Ammon's horn (tissue), 1 donor: ENCODE measurements around the gene ULK4.
"Not testable (repeated sequence)": the region's sequence is repeated elsewhere in the genome, so short reads cannot be mapped to it uniquely, and the experiment has no call there.

ENCODE experiments used
- DNase-seq: peaks from one replicate; pipeline ENCODE4 v3.0.0-alpha.2; 2016; ENCODE audit warnings: low spot score

ULK4 gene

GRCh38 chr3:41647730-41648129 is 314.2 kb downstream of the ULK4 start:
- not testable (repeated sequence) for DNase-seq

- DNase-seq = no peak
Observed at GRCh38 chr3:41640076-41640475, 321.8 kb downstream of the ULK4 start.

GRCh38 chr3:41638381-41638780 is 323.5 kb downstream of the ULK4 start:
- no peak for DNase-seq

- no peak for DNase-seq
Observed at GRCh38 chr3:41632700-41633099, 329.2 kb downstream of the ULK4 start.

GRCh38 chr3:41630708-41631107 is 331.2 kb downstream of the ULK4 start:
- no peak for DNase-seq

- no peak for DNase-seq
Observed at GRCh38 chr3:41629986-41630385, 331.9 kb downstream of the ULK4 start.

- no peak for DNase-seq
Observed at GRCh38 chr3:41629072-41629471, 332.8 kb downstream of the ULK4 start.

- DNase-seq = no peak
Observed at GRCh38 chr3:41627477-41628087, 334.3 kb downstream of the ULK4 start.

- no peak for DNase-seq
Observed at GRCh38 chr3:41612853-41613252, 349.1 kb downstream of the ULK4 start.

GRCh38 chr3:41611008-41611407 is 350.9 kb downstream of the ULK4 start:
- no peak for DNase-seq

GRCh38 chr3:41608347-41608746 is 353.6 kb downstream of the ULK4 start:
- DNase-seq = no peak

GRCh38 chr3:41603807-41604206 is 358.1 kb downstream of the ULK4 start:
- no peak for DNase-seq

- no peak for DNase-seq
Observed at GRCh38 chr3:41602121-41602520, 359.8 kb downstream of the ULK4 start.

GRCh38 chr3:41601404-41601987 is 360.4 kb downstream of the ULK4 start:
- DNase-seq = no peak

- DNase-seq = no peak
Observed at GRCh38 chr3:41600616-41601015, 361.3 kb downstream of the ULK4 start.

GRCh38 chr3:41599127-41599484 is 362.8 kb downstream of the ULK4 start:
- no peak for DNase-seq

- no peak for DNase-seq
Observed at GRCh38 chr3:41598402-41599126, 363.3 kb downstream of the ULK4 start.

- DNase-seq = no peak
Observed at GRCh38 chr3:41593774-41594173, 368.1 kb downstream of the ULK4 start.

GRCh38 chr3:41592753-41593510 is 369.0 kb downstream of the ULK4 start:
- no peak for DNase-seq

GRCh38 chr3:41583014-41583413 is 378.9 kb downstream of the ULK4 start:
- no peak for DNase-seq

- no peak for DNase-seq
Observed at GRCh38 chr3:41581700-41582099, 380.2 kb downstream of the ULK4 start.

- no peak for DNase-seq
Observed at GRCh38 chr3:41580274-41580959, 381.5 kb downstream of the ULK4 start.
